MCF 10A (cell line): ENCODE results near the gene UNC80. TPM values are rescaled to one million over a fixed set of nuclear protein-coding genes. Genes with fewer than 3 reads are reported as not detected.
A peak's percentile ranks its signal among the peaks of the same experiment; 100 is the strongest.

Experiments
- BruUV-seq: library from RNA; stranded (reverse); fragments of 400-500 nt; replicated peaks from 2 replicates; lab custom pipeline; 2021; lab: Mats Ljungman, UMichigan
- CTCF ChIA-PET: fragments of 300-600 bp; sonication (Branson Sonifier 250); formaldehyde crosslinking; extraction: SDS; loops from one replicate; lab custom pipeline; 2021; ENCODE audit warnings: antibody characterized with exemption, inconsistent platforms; lab: Yijun Ruan, JAX
- POLR2A ChIA-PET: fragments of 300-600, 350-650 bp; sonication (Branson Sonifier 250); formaldehyde crosslinking; extraction: SDS; loops from one replicate; lab custom pipeline; 2020; ENCODE audit warnings: antibody characterized with exemption, inconsistent platforms; lab: Yijun Ruan, JAX
- DNase-seq: peaks from one replicate; pipeline ENCODE4 v3.0.0-alpha.2; 2018; ENCODE audit not compliant: unreplicated experiment
- H3K27ac Mint-ChIP-seq: one replicate; pipeline ENCODE4 v1.8.0; 2022; ENCODE audit warnings: mild to moderate bottlenecking, low read depth, mixed read lengths; ENCODE audit not compliant: unreplicated experiment
- H3K27me3 Mint-ChIP-seq: one replicate; pipeline ENCODE4 v1.8.0; 2022; ENCODE audit warnings: mixed read lengths; ENCODE audit not compliant: insufficient read depth, unreplicated experiment
- H3K36me3 Mint-ChIP-seq: one replicate; pipeline ENCODE4 v1.8.0; 2022; ENCODE audit warnings: mild to moderate bottlenecking, moderate library complexity, mixed read lengths; ENCODE audit not compliant: insufficient read depth, unreplicated experiment
- H3K4me1 Mint-ChIP-seq: one replicate; pipeline ENCODE4 v1.8.0; 2022; ENCODE audit warnings: mixed read lengths; ENCODE audit not compliant: insufficient read depth, unreplicated experiment
- H3K4me3 Mint-ChIP-seq: one replicate; pipeline ENCODE4 v1.8.0; 2022; ENCODE audit warnings: mild to moderate bottlenecking, moderate library complexity, mixed read lengths; ENCODE audit not compliant: unreplicated experiment
- H3K9me3 Mint-ChIP-seq: one replicate; pipeline ENCODE4 v1.8.0; 2022; ENCODE audit warnings: mixed read lengths; ENCODE audit not compliant: unreplicated experiment
- intact Hi-C: fragments of 100-400 bp; cut with micrococcal nuclease; formaldehyde crosslinking; loops from 2 replicates; pipeline ENCODE4 v1.14.1; 2022
- total RNA-seq: library from RNA; stranded (reverse); gene quantifications from 2 replicates; pipeline ENCODE4 v1.2.3, GENCODE V29; 2022
- TF ChIP-seq, protein P1 (sequence below): fragments of 200-600 bp; IDR thresholded peaks from one replicate; pipeline ENCODE4 v1.8.0; 2022; ENCODE audit warnings: antibody characterized with exemption, mild to moderate bottlenecking; ENCODE audit not compliant: unreplicated experiment

UNC80 gene
- total RNA-seq, 1 experiment from 2014 or later: not detected

- no peaks in the 10 kb centered on the region for H3K9me3 Mint-ChIP-seq
- H3K36me3 Mint-ChIP-seq: peaks cover 10% of the 10 kb centered on the region
- ChIA-PET CTCF (interaction anchor here (0.7 to 1.5 kb wide), 5 partner anchors 8 to 191 kb away, joined by 3 to 6 read pairs (median 3); no protein-coding TSS in a partner anchor), POLR2A (interaction anchor here (1.2 kb wide), 1 partner anchor 167 kb away, joined by 4 read pairs; no protein-coding TSS in a partner anchor)
- no peak for DNase-seq
- TF ChIP-seq, protein P1, sequence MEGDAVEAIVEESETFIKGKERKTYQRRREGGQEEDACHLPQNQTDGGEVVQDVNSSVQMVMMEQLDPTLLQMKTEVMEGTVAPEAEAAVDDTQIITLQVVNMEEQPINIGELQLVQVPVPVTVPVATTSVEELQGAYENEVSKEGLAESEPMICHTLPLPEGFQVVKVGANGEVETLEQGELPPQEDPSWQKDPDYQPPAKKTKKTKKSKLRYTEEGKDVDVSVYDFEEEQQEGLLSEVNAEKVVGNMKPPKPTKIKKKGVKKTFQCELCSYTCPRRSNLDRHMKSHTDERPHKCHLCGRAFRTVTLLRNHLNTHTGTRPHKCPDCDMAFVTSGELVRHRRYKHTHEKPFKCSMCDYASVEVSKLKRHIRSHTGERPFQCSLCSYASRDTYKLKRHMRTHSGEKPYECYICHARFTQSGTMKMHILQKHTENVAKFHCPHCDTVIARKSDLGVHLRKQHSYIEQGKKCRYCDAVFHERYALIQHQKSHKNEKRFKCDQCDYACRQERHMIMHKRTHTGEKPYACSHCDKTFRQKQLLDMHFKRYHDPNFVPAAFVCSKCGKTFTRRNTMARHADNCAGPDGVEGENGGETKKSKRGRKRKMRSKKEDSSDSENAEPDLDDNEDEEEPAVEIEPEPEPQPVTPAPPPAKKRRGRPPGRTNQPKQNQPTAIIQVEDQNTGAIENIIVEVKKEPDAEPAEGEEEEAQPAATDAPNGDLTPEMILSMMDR: no peak
- H3K27me3 Mint-ChIP-seq: no peaks in the 10 kb centered on the region
- no TSS peak for BruUV-seq
- intact Hi-C loops: no loop called here
- H3K4me1 Mint-ChIP-seq: peaks cover 34% of the 10 kb centered on the region
- peak overlapping the region; percentile 91 for H3K4me3 Mint-ChIP-seq
- no peak overlapping the region for H3K27ac Mint-ChIP-seq
Measured at GRCh38 chr2:210004881-210005280, 233.2 kb downstream of the UNC80 start.

DNA sequence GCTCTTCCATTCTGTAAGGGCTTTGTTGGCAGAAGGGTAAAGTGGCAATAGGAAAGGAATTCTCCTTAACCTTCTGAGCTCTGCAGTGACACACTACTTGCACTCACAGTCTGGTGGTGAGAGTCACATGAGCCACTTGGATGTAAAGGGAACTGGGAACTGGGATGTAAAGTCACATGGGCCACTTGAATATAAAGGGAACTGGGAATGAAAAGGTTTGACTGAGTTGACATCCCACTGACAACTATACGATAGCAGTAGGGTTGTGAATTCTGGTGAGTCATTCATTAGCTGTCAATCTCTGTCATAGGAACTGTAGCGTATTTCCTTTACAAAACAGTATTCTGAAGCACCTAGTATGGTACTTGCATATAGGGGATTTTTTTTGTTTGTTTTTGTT lies 236.3 kb downstream of the UNC80 start:
- Mint-ChIP-seq H3K36me3 (peaks cover 28% of the 10 kb centered on the region), H3K4me3 (no peak overlapping the region), H3K9me3 (no peaks in the 10 kb centered on the region), H3K27ac (no peak overlapping the region), H3K4me1 (peaks cover 26% of the 10 kb centered on the region), H3K27me3 (no peaks in the 10 kb centered on the region)
- no TSS peak for BruUV-seq
- CTCF ChIA-PET: interaction anchor here (0.6 to 0.7 kb wide), 3 partner anchors 28 to 190 kb away, joined by 3 to 4 read pairs (median 3); no protein-coding TSS in a partner anchor
- POLR2A ChIA-PET: no interaction called here
- TF ChIP-seq, protein P1: no peak
- peak; percentile 7 for DNase-seq
- intact Hi-C loops: no loop called here

DNA sequence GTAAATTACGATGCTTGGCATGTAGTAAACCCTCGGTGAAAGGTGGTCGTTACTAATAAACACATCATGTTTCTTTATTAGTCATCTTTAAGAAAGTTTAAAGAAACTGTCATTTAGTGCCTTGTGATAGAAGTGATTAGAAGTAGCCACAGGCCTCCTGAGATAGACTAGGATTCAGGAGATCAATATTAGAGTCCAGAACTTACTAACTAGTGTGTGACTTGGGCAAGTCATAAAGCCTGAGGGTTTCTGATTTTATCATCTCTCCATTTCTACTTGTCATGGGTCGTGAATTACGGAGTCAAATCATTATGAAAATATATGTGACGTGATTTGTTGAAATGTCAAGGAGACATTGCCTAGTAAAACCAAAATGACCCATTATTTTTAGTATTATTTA lies 237.5 kb downstream of the UNC80 start:
- H3K9me3 Mint-ChIP-seq: no peaks in the 10 kb centered on the region
- POLR2A ChIA-PET: no interaction called here
- CTCF ChIA-PET: interaction anchor here (0.8 kb wide), 1 partner anchor 675 kb away, joined by 4 read pairs; no protein-coding TSS in a partner anchor
- no peaks in the 10 kb centered on the region for H3K27me3 Mint-ChIP-seq
- BruUV-seq: no TSS peak
- TF ChIP-seq, protein P1: no peak
- H3K27ac Mint-ChIP-seq: no peak overlapping the region
- no peak for DNase-seq
- intact Hi-C loops: no loop called here
- peaks cover 35% of the 10 kb centered on the region for H3K36me3 Mint-ChIP-seq
- H3K4me1 Mint-ChIP-seq: peaks cover 25% of the 10 kb centered on the region
- H3K4me3 Mint-ChIP-seq: no peak overlapping the region

DNA sequence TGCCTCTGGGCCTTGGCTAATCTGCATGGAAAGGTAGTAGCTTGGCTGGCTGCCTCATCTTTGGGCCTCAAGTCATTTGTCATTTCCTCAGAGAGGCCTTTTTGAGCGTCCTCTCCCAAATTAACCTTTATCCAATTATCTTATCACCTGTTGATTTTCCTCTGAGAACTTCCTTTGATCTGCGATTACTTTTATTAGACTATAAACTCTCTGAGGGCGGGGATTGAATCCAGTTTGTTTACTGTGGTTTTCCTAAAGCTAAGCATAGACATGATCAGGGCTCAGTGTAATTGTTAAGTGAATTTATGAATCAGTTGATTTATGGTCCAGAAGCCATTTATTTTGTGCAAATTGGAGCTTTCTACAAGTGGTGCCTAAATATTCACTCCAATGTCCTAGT lies 238.3 kb downstream of the UNC80 start:
- intact Hi-C loops: no loop called here
- Mint-ChIP-seq H3K9me3 (no peaks in the 10 kb centered on the region), H3K36me3 (peaks cover 40% of the 10 kb centered on the region), H3K4me3 (no peak overlapping the region), H3K27ac (no peak overlapping the region), H3K27me3 (no peaks in the 10 kb centered on the region), H3K4me1 (peaks cover 18% of the 10 kb centered on the region)
- TF ChIP-seq, protein P1: no peak
- DNase-seq: no peak
- no TSS peak for BruUV-seq
- CTCF ChIA-PET: interaction anchor here (0.6 to 1.4 kb wide), 4 partner anchors 28 to 676 kb away, joined by 3 to 4 read pairs (median 4); no protein-coding TSS in a partner anchor
- POLR2A ChIA-PET: no interaction called here
